Sigmoid colon (tissue), 7 donors: ENCODE data around the gene RAB8A. TPM values are rescaled to one million over a fixed set of nuclear protein-coding genes. Genes with fewer than 3 reads are reported as not detected.

Experiments used
- DNase-seq: peaks from one replicate; pipeline ENCODE4 v3.0.0-alpha.2; 2019
- H3K27ac ChIP-seq, 4 donors: fragments of 200-600 bp; sonication (generic); one replicate each; pipeline ENCODE4 v1.5.1; 2016 to 2019; ENCODE audit warnings: mild to moderate bottlenecking in 1 of 4
- H3K27me3 ChIP-seq, 3 donors: fragments of 200-600 bp; sonication (generic); one replicate each; pipeline ENCODE4 v1.5.1; 2019; ENCODE audit warnings: mild to moderate bottlenecking in 1 of 3
- H3K36me3 ChIP-seq, 4 donors: fragments of 200-600 bp; sonication (generic); one replicate each; pipeline ENCODE4 v1.5.1; 2016 to 2019
- H3K4me1 ChIP-seq, 4 donors: fragments of 200-600 bp; sonication (generic); one replicate each; pipeline ENCODE4 v1.5.1; 2017 to 2019
- H3K4me3 ChIP-seq, 4 donors: fragments of 200-600 bp; sonication (generic); one replicate each; pipeline ENCODE4 v1.5.1; 2017 to 2019; ENCODE audit warnings: mild to moderate bottlenecking in 2 of 4, moderate library complexity in 1 of 4
- H3K9me3 ChIP-seq, 4 donors: fragments of 200-600 bp in 3 of 4; sonication (generic) in 3 of 4; one replicate each; pipeline versions ENCODE4 v1.5.1 to v1.6.1; 2013 to 2019
- CTCF ChIP-seq, 4 experiments: fragments of 450-650 bp in 3 of 4; fragments of 200-600 bp in 1 of 4; IDR thresholded peaks; one replicate each; pipeline ENCODE4 v1.5.1; 2016 to 2019; ENCODE audit warnings: antibody characterized with exemption in 4 of 4, mild to moderate bottlenecking in 3 of 4, moderate library complexity in 2 of 4
- EP300 ChIP-seq, 4 donors: sonication (generic); formaldehyde crosslinking; IDR thresholded peaks; one replicate each; pipeline ENCODE4 v1.6.1; 2017; ENCODE audit warnings: antibody characterized with exemption in 4 of 4
- POLR2A ChIP-seq, 2 donors: fragments of 450-650 bp; IDR thresholded peaks; one replicate each; pipeline ENCODE4 v1.6.1; 2016; ENCODE audit warnings: antibody characterized with exemption in 2 of 2, mild to moderate bottlenecking in 2 of 2, moderate library complexity in 2 of 2
- POLR2AphosphoS5 ChIP-seq, 4 donors: sonication (generic); formaldehyde crosslinking; IDR thresholded peaks; one replicate each; pipeline ENCODE4 v1.6.1; 2017; ENCODE audit warnings: antibody characterized with exemption in 4 of 4
- WGBS, 2 donors: extraction: QIAGEN DNeasy Blood & Tissue Kit; methylation state at CpG; one replicate each; pipeline ENCODE4 v1.1.7; 2013; 5-methylcytosine and 5-hydroxymethylcytosine counted together
- intact Hi-C: fragments of 100-400 bp; cut with DNase I; formaldehyde crosslinking; loops from one replicate; pipeline ENCODE4 v1.15.1; 2023
- polyA plus RNA-seq, 3 donors: library from polyadenylated mRNA; stranded (reverse); fragments of 200-250 nt; gene quantifications; one replicate each; pipeline ENCODE4 v1.2.3, GENCODE V29; 2013
- total RNA-seq, 4 donors: library from RNA; depleted of rRNA; stranded (reverse); fragments of >200 nt; gene quantifications; one replicate each; pipeline ENCODE4 v1.1.0, GENCODE V29; 2016
- donor health status: healthy with polysubstance abuse.
- donor health status: Bipolar disorder and iron deficiency.
- donor health status: healthy.

Gene RAB8A
- total and polyA plus RNA-seq, 7 donors = 32.8 to 126 (median 43.9) TPM

- no peak overlapping the region for H3K4me3 ChIP-seq
- no peaks in the 10 kb centered on the region for H3K27me3 ChIP-seq
- H3K36me3 ChIP-seq = peaks cover 17 to 27% (median 19%) of the 10 kb centered on the region in 4 donors
- 40 to 70% methylated on average over 16 of the region's 16 CpGs for WGBS, 2 donors
- TF ChIP-seq CTCF (IDR thresholded peaks at IDR 0.05) (no peak), POLR2AphosphoS5 (IDR thresholded peaks at IDR 0.05) (no peak), EP300 (IDR thresholded peaks at IDR 0.05) (no peak), POLR2A (IDR thresholded peaks at IDR 0.05) (no peak)
- H3K9me3 ChIP-seq = no peaks in the 10 kb centered on the region
- no peaks in the 10 kb centered on the region for H3K4me1 ChIP-seq
- intact Hi-C loops = no loop called here
- no peak for DNase-seq
- H3K27ac ChIP-seq = no peak overlapping the region
Observed at GRCh38 chr19:16136185-16136999, 24.7 kb downstream of the RAB8A start.

- no peak for DNase-seq
- Histone ChIP-seq H3K27me3 (peaks cover 0 to 10% (median 0%) of the 10 kb centered on the region in 3 donors), H3K36me3 (no peaks in the 10 kb centered on the region), H3K9me3 (no peaks in the 10 kb centered on the region), H3K27ac (no peak overlapping the region), H3K4me1 (no peaks in the 10 kb centered on the region), H3K4me3 (no peak overlapping the region)
- intact Hi-C loops = no loop called here
- 47 to 84% methylated on average over 13 of the region's 13 CpGs for WGBS, 2 donors
- TF ChIP-seq EP300 (IDR thresholded peaks at IDR 0.05) (no peak), CTCF (IDR thresholded peaks at IDR 0.05) (no peak), POLR2A (IDR thresholded peaks at IDR 0.05) (no peak), POLR2AphosphoS5 (IDR thresholded peaks at IDR 0.05) (no peak)
Observed at GRCh38 chr19:16139752-16140151, 28.1 kb downstream of the RAB8A start.

- no peaks in the 10 kb centered on the region for H3K36me3 ChIP-seq
- no peak overlapping the region for H3K4me3 ChIP-seq
- no peak overlapping the region for H3K27ac ChIP-seq
- no peak for DNase-seq
- TF ChIP-seq CTCF (IDR thresholded peaks at IDR 0.05) (no peak), POLR2AphosphoS5 (IDR thresholded peaks at IDR 0.05) (no peak), POLR2A (IDR thresholded peaks at IDR 0.05) (no peak), EP300 (IDR thresholded peaks at IDR 0.05) (no peak)
- intact Hi-C loops = no loop called here
- no peaks in the 10 kb centered on the region for H3K9me3 ChIP-seq
- no peaks in the 10 kb centered on the region for H3K4me1 ChIP-seq
- H3K27me3 ChIP-seq = peaks cover 0 to 10% (median 0%) of the 10 kb centered on the region in 3 donors
- WGBS, 2 donors = 54 to 72% methylated on average over 4 of the region's 4 CpGs
Observed at GRCh38 chr19:16141043-16141442, 29.4 kb downstream of the RAB8A start.

- TF ChIP-seq EP300 (IDR thresholded peaks at IDR 0.05) (no peak), POLR2AphosphoS5 (IDR thresholded peaks at IDR 0.05) (no peak), CTCF (IDR thresholded peaks at IDR 0.05) (no peak), POLR2A (IDR thresholded peaks at IDR 0.05) (no peak)
- Histone ChIP-seq H3K27me3 (peaks cover 0 to 10% (median 0%) of the 10 kb centered on the region in 3 donors), H3K27ac (no peak overlapping the region), H3K4me1 (no peaks in the 10 kb centered on the region), H3K4me3 (no peak overlapping the region), H3K36me3 (no peaks in the 10 kb centered on the region), H3K9me3 (no peaks in the 10 kb centered on the region)
- no peak for DNase-seq
- 75 to 86% methylated on average over 9 of the region's 9 CpGs for WGBS, 2 donors
- intact Hi-C loops = no loop called here
Observed at GRCh38 chr19:16142032-16142580, 30.4 kb downstream of the RAB8A start.
